ENCODE measurements around the gene FAM234A.

DNA sequence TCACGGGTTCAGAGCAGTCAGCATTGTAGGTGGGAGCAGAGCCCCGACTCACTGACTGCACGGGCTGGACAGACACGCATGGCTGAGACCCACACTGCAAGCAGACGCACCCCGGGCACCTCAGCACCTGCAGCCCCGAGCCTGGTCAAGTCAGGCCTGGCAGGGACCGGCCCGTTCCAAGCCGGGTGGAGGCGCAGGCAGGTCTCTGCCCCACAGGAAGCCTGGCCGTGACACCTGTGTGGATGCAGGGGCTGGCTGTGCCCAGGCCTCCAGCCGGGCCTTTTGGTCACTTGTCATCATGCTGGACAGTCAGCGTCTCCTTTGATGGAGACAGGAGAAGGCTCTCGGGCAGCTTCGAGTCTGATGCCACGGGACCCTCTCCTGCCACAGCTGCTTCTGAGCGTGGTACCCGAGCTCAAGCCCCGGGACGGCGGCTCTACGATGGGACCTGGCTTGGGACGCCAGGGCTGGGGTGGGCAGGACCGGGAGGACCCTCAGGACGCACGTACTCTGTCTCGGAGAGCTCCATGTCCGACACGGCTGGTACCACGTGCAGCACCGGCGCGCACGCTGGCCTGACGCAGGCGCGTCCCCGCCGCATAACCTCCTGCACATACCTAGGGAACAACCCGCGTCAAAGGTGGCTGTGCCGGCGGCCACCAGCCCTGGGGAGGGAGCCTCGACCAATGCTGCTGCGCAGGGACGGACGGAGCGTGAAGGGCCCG is 56.2 kb downstream of the FAM234A start:
- TF ChIP-seq, protein P1, sequence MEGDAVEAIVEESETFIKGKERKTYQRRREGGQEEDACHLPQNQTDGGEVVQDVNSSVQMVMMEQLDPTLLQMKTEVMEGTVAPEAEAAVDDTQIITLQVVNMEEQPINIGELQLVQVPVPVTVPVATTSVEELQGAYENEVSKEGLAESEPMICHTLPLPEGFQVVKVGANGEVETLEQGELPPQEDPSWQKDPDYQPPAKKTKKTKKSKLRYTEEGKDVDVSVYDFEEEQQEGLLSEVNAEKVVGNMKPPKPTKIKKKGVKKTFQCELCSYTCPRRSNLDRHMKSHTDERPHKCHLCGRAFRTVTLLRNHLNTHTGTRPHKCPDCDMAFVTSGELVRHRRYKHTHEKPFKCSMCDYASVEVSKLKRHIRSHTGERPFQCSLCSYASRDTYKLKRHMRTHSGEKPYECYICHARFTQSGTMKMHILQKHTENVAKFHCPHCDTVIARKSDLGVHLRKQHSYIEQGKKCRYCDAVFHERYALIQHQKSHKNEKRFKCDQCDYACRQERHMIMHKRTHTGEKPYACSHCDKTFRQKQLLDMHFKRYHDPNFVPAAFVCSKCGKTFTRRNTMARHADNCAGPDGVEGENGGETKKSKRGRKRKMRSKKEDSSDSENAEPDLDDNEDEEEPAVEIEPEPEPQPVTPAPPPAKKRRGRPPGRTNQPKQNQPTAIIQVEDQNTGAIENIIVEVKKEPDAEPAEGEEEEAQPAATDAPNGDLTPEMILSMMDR (IDR thresholded peaks at IDR 0.05) = no peak
- TF ChIP-seq POLR2A (IDR thresholded peaks at IDR 0.05) = no peak

Measured in right lobe of liver (tissue), 4 donors.